Stromal cell of bone marrow (primary cell): ENCODE measurements around the gene MRPS22.
"Not testable (repeated sequence)": the region's sequence is repeated elsewhere in the genome, so short reads cannot be mapped to it uniquely, and the experiment has no call there.

ENCODE experiments used
- DNase-seq: peaks from one replicate; pipeline ENCODE4 v3.0.0-alpha.2; 2012; ENCODE audit warnings: low read depth

The MRPS22 gene

DNA sequence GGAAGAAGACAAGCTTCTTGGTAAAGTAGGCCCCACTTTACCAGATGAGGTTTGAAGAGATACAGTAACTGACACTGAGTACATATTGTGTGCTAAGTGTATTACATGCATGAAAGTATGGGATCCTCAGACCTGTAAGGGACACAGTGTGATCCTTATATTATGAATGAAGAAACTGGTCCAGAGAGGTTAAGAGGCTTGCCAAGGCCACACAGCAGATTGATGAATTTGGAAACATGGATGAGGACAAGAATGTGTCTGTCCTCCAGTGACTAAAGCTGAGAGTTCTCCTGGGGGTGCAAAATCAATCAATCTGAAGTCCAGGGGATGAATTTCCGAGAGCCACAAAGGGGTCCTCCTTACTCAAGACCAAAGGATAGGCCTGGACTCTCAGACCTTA, 31.4 kb upstream of the MRPS22 start:
- DNase-seq: no peak

DNA sequence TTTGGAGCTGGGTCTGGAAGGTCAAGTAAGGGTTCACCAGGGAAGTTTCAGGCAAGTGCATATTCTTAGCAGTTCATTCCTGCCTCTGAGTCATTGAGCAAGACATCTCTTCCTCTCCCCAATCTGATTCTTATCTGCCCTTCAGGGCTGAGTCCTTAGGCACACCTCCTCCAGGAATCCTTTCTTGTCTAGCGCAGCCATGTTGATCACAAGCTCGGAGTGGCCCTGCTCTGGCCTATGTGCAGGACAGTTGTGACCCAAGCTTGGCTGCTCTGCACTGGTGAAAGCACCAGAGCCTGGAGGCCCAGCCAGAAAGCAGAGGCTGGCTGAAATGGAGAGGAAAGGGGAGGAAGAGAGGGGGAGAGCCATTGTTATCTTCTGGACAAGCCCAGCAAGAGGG, 30.9 kb upstream of the MRPS22 start:
- DNase-seq: no peak

DNA sequence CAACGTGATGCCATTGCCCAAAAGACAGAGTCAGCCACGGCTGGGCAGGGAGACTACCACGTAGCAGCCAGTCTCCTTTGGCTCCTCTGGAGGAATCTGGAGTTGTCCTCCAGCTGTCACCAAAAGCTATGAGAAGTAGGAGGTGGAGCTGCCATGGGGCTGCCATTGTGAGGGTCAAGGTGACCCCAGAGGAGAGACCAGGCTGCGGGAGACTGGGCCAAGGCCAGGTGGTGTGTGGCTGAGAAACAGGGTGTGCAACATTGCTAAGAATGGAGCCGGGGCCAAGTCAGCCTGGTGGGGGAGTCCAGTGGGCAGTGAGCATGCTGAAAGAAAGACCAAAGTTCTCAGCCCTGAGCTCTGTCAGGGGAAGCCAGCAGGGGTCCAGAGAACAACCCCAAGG, 29.9 kb upstream of the MRPS22 start:
- no peak for DNase-seq

DNA sequence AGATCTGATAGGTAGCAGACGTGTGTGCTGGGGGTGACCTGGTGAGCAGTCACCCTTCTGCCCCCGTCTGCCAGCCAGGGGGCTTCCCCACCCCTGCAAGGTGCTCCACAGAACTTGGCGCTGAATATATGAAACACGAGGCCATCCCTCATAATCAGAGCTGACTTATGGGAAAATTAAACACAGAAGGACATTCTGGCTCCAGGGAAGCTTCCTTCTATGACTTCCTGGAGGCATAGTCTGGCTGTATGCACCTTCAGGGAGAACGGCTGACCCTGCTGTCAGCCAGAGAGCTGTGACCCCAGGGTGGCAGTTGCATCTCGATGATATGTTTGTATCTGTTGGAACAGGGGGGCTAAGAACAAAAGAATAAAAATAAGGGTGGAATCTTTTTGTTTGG, 26.6 kb upstream of the MRPS22 start:
- DNase-seq: no peak

DNA sequence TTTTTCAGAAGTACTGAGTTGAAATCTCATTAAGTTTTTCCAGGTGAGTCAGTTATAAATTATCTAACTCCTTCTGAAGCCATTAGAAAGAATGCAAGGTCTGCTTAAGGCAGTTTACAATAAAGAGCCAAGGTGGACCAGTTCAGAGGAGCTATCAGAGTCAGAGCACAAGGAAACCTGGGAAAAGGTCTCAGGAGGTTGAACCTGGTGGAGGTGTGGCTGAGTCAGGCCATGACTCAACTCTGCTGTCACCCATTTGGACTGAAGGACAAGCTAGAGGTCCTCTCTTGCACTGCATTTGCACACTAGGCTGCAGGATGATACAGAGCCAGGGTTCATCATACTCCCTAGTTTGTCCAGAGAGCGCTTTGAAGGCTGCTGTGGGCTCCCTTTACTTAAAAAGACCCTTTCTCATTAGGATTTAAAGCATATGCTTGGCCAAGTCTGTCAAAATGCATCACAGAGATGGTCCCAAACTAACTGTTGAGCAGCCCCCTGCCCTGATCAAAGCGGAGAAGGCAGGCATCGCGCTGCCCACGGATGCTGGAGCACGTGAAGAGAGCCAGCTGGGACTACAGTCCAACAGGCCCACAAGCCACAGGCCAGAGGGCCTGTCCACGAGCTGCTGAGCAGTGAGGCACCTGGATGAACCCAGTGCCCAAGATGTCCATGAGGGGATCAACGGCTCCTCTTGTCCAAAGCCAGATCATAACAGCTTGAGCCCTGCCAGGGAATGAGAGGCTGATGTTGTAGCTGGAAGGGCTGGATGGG, 26.0 kb upstream of the MRPS22 start:
- DNase-seq: no peak

DNA sequence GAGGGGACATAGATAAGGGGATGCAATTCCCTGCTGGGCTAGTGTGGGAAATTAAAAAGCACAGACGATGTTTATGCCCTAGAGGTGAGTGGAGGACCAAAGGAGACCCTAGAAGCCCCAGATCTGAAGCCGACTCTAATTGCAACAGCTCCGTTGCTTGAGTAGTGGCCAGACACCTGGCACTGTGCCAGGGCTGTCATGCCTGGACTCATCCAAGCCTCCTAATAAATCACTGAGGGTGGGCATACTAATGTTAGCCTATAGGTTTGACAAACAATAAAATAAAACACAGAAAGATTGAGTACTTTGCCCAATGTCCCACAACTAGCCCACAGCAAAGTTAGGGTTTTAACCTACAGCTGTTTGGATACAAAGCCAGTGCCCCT, 25.4 kb upstream of the MRPS22 start:
- DNase-seq: no peak

DNA sequence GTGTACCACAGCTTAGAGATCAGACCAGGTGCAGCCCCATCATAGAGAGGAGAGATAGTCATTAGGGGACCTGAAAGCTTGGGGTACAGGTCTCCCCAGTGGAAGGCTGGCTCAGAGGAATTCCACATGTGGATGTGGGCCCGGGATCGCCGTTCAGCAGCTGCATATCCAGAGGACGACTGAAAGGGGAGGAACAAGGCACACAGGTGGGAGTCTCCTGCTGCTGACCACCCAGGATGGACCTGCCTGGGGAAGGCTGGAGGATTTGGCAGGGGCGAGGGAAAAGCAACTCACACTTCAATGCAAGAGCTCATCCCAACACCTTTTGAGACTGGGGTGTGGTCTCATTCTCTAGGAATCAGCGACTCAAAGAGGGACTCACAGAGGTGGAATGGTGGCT, 25.0 kb upstream of the MRPS22 start:
- DNase-seq: no peak

DNA sequence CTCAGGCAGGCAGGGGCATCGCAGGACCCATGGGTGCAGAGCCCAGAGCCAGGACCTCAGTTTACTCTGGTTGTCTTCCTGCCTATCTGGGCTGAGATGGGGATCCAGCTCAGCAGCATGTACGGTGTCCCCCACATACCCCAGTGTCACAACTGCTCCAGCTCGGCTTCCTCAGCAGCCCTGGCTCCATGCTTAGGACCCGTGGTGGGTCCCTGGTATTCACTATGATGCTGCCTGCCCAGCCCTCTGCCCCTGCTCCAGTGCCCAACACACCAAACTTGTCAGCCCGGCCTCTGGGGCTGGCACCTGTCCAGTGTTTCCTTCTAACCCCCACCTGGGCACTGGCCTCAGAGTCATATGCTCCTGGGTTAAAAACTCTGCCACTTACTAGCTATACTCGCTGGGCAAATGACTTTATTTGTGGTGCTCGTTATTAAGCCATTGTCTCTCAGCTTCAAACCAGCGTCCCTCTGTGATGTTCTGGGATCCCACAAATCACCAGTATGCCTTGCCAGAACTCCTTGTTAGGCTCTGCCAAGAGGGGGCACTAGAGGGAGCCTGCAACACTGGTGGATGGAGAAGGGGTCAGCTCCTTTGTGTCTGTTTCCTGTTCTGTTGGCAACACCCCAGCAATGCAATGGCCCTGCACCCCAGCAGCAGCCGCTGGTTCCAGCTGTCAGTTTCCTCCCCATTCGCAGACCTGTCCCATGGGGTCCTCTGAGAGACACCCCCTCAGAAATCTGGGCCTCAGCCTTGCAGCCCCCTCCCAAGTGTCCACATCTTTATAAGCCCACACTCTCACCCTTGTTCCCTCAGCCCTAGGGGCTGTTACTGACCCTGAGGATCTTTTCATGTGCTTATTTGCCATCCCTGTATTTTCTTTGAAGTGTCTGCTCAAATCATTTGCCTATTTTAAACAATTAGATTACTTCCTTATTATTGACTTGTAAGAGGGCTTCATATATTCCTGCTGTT, 24.1 kb upstream of the MRPS22 start:
- no peak for DNase-seq

DNA sequence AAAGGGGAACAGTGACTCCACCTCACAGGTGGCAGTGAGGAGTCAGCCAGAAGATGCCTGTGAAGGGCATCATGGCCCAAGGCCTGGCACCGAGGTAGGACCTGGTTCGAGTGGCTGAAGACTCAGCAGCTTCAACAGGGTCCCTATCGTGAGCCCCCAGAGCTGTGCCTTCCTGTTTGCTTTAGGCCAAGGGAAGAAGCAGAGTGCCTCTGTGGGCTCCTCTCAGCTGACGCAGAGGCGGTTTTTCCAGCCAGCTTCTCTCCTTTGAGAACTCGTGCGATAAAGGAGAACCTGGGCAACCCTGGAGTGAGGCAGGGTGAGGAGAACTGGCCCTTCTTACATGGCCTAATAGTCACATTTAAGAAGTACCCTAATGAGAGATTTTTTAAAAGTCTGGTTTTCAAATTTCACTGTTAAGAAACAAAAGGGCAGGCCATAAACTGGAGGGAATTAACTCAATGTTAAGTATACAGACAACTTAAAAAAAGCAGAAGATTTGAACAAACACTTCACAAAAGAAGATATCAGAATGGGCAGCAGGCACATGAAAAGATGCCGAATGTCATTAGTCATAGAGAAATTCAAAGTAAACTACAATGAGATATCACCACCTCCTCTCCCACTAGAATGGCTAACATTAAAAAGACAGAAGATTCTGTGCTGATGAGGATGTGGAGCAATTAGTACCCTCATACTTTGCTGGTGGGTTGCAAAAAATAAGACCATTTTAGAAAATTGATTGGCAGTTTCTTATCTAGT, 23.1 kb upstream of the MRPS22 start:
- DNase-seq: no peak

DNA sequence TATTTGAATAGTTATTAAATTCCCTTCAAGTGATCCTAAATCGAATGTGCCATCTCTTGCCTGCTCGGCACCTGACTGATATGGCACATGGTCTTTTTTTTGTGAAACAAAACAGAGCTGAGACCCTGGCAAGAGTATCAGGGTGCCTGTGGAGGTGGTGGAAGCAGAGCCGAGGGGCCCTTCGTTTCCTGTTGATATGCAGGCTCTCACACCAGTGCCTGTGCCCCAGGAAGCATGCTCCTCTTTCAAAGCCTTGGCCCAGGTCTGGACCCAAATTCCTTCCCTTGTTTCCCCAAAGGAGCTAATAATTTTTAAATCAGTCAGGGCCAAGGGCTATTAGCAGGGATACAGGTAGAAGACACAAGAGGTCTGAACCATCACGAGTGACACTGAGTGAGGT, 21.5 kb upstream of the MRPS22 start:
- DNase-seq: no peak

DNA sequence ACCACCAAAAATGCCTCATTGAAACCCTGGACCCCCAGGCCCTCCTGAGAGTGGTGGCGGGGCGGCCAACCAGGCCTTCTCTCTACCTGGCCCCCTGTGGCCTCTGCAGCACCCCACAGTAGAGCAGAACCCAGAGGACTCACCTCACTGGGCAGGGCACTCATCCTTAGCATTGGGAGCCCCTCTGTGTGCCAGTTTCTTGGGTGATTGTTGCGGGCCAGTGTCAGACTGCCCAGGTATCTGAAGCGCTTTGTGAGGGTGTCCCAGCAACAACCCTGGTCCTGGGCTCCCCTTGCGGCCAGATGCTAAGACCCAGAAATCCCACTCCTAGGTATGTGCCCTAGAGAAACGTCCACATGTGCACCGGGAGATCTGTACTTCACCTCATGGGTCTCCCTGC, 20.7 kb upstream of the MRPS22 start:
- DNase-seq: no peak

DNA sequence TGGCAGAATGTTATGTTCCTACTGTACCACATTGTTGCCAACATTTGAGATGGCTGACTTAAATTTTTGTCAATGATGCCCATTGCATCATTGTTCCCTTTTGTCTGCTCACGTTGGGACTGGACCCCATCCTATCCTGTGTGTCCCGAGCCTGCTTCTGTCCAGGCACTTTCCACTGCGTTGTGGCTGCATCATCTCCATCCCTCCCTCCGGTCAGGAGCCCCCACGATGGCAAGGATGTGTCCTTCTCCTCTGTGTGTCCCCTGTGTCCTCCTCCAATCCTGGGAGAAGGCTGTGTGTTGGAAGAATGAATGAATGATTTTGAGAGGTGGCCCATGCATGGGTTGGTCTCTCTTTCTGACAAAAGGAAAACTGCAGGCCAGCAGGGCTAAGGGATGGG, 19.4 kb upstream of the MRPS22 start:
- DNase-seq: no peak

DNA sequence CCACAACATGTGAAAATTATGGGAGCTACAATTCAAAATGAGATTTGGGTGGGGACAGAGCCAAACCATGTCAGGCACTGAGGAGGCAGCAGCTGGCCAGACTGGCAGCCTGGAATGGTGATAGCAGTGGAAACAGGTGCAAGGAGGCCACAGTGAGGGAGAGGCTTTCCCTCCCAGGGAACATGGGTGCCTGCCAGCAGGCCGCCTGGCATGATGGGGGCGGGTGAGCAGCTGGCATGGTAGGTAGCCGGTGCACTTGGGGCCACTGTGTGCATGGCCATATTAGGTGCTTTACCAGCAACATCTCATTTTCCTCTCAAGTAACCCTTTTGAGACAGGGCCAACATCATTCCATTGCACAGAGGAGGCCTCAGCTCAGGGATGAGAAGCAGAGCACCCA, 18.3 kb upstream of the MRPS22 start:
- no peak for DNase-seq

DNA sequence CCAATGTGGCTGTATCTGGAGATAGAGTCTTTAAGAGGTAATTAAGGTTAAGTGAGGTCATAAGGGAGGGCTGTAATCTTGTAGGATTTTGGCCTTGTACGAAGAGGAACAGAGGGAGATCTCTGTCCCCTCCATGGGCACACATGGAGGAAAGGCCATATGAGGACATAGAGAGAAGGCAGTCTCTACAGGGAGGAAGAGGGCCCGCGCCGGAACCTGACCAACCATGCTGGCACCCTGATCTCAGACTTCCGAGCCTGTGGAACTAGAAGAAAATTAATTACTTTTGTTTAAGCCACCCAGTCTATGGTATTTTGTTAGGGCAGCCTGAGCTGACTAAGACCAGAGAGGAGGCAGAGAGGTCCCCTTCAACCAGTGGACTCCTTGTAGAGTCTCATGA, 17.7 kb upstream of the MRPS22 start:
- no peak for DNase-seq

DNA sequence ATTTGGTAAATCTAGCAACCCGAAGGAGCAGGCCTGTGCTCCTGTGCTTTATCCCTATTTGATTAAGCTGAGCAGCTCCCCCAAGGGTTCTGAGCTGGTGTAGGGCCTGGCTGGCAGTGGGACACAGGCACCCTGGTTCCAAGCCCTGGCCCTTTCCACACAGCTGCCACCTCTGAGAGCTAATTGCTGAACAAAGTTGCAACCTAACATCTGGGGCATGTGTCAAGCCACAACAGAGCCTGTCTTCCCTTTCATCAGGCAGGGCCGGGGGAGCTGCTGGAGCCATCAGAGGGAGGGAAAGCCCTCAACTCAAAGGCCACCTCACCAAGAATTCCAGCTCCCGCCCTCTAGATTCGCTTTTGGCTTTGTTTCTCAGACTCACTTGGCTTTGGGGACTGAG, 17.1 kb upstream of the MRPS22 start:
- DNase-seq: no peak

DNA sequence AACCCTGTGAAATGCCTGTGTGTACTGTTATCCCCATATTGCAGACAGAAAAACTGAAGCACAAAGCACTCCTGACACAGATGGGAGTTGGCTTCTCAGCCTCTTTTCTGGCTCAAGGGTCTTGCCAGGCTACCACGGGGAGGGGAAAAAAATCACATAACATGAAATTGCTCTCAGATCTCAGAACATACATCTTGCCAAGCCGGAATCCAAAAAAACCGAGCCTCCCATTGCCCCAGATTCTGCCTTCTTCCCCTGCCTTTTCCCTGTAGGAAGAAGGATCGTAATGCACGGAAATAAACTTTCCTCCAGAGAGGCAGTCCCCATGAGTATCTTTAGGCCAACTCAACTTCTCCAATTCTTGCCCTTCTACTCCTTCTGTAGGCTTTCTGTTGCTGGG, 16.6 kb upstream of the MRPS22 start:
- DNase-seq: no peak

DNA sequence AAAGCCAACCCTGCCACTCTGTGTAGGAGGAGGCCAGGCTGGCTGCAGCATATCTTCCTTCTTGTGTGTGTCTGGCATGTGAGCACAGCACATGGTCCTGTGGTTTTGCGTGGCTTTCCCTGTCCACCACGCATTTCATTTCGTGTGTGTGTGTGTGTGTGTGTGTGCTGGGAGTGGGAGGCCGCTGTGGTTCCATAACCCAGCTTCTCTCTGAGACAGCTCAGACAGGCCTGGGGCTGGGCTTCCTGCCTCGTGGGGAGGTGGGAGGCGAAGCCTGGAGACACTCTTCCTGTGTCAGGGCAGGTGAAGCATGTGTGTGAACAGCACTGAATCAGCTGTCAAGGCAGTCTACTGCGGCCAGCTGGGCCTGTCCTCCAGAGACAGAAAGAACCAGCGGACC, 16.0 kb upstream of the MRPS22 start:
- no peak for DNase-seq

DNA sequence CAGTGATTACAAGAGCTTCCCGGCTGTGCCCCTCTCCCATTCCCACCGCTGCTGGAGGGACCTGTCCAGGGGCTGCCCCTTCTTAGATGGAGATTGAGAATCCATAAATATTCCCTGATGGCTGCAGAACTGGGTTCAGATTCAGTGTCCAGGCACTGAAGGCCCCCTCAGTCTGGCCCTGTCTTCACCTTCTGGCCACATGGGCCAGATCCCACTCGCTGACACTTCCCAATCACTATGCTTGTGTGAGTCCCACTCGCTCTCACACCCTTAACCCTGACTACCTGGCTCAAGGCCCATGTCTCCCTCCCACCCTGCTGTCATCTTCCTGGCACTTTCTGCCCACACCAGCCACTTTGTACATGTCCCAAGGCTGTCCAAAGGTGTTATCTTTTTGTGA, 15.5 kb upstream of the MRPS22 start:
- DNase-seq: no peak

DNA sequence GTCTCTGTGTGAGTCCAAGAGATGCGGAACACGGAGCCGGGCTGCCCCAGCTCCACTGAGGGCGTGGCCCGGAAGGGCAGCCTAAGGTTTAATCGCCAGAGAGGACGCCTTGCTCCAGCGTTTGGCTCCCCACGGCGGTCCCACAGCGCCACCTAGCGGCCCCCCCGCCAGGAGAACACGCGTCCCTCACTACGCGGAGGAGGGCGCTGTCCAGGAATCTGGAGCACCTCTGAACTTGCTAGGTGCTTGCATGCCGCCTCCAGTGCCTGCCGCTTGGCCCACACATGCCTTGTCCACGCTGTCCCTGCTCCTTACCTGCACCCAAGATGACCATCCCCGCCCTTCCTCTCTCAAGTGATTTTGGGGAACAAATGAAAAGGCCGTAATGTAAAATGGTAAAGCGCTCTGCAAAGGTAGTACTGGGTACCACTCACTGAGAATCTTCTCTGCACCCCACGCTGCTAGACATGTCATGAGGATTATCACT, 14.4 kb upstream of the MRPS22 start:
- peak; percentile 58 for DNase-seq

DNA sequence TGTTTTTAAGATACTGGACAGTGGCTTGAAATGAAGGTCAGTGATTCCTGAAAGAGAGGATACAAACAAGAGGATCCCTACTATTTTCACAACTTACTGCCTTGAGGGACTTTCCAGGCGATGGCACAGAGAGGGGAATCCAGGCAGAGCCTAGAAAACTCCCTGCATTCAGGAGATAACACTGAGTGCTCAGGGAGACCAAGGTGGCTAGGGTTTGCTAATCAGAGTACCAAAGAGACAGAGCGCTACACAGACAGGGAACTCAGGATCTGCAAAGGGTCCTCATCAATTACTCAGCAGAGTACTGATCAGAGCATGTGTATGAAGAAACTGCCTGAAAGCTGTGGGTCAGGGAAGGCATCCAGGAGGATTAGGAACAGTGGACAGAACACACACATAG, 11.7 kb upstream of the MRPS22 start:
- DNase-seq: no peak

DNA sequence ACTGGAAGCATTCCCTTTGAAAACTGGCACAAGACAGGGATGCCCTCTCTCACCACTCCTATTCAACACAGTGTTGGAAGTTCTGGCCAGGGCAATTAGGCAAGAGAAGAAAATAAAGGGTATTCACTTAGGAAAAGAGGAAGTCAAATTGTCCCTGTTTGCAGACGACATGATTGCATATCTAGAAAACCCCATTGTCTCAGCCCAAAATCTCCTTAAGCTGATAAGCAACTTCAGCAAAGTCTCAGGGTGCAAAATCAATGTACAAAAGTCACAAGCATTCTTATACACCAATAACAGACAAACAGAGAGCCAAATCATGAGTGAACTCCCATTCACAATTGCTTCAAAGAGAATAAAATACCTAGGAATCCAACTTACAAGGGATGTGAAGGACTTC, 9.1 kb upstream of the MRPS22 start:
- DNase-seq: not testable (repeated sequence)

DNA sequence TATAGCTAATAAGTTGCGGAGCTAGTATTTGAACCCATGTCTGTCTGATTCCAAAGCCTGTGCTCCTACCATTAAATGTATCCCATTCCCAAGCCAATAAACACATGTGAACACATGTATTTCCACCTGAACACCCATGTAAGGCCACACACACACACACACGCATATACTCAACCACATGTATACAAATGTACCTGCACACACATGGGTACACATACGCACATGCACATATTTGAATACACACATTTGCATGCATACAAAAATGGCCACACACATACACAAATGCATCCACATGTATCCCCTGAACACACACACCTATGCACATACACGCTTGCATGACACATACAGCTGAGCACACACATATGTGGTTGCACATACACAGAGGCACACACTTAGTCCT, 5.4 kb upstream of the MRPS22 start:
- no peak for DNase-seq
